ENCODE data around the gene SLC52A1.
"Not testable (repeated sequence)": the region's sequence is repeated elsewhere in the genome, so short reads cannot be mapped to it uniquely, and the experiment has no call there.

The SLC52A1 gene

GRCh38 chr17:5035315-5035714 is at the start of gene SLC52A1:
Gene SLC52A1, minus strand, starts transcription at chr17:5035426. Its CDS starts 820 bp downstream, at chr17:5034606.
- no peak for DNase-seq

DNA sequence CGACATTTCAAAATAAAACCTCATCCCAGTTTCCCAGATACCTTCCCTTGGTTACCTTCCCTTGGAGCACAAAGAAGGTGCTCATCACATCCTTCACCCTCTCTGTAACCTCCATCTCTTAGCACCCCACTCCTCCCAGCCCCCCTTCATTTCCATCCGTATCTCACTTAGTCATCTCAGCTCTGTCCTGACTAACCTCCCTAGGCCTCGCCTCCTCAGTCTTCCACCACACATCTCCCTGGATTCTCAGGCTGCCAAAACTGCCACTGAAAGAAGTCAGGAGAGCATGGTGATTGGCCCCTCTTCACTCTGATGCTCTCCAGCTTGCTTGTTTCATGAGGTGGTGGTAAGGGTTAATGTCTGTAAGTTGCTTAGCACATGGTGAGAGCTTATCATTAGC is 45.4 kb upstream of the SLC52A1 start:
- no peak for DNase-seq

- DNase-seq, result peak; percentile 59
Measured at GRCh38 chr17:5078106-5079028, 43.1 kb upstream of the SLC52A1 start, which contains the start of gene ZFP3. Gene ZFP3, plus strand, starts transcription at chr17:5078467. Its CDS starts 13,038 bp downstream, at chr17:5091505.

- DNase-seq, result no peak
Measured at GRCh38 chr17:5077781-5078105, 42.5 kb upstream of the SLC52A1 start.

- DNase-seq, result not testable (repeated sequence)
Measured at GRCh38 chr17:5077275-5077674, 42.0 kb upstream of the SLC52A1 start.

GRCh38 chr17:5075472-5075871 is 40.2 kb upstream of the SLC52A1 start:
- not testable (repeated sequence) for DNase-seq

DNA sequence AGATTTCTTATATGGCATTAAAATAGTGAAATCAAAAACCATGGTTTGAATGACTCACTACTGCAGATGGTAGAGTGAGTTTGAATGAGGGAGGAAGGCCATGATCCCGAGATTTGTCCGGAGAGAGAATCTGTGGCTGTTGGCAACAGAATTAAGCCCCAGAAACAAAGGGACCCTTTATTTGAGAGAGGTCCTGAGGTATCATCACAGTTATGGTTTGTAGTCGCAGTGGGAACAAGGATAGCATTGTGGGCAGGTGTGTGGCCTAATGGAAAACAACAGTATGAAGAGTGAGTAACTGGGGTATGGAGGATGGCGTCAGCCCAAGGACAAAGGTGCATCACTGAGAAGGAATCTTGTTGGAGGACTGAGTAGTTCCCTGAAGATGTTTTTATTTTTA is 34.5 kb upstream of the SLC52A1 start:
- DNase-seq, result no peak

DNA sequence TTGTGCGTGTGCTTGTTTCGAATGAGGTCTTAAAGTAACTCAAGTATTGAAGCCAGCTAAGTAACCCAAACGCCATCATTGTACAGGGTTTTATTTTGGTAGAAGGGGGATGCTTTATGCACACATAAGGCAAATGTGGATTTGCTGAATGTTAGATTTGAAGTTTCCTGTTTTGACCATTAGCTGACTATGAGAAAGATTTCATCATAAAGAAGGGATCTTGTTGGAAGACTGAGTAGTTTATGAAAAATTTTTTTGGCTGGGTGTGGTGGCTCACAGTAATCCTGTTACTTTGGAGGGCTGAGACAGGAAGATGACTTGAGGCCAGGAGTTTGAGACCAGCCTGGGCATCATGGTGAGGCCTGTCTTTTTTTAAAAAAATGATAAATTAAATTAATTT is 33.0 kb upstream of the SLC52A1 start:
- no peak for DNase-seq

- DNase-seq, result no peak
Measured at GRCh38 chr17:5065227-5065744, 30.1 kb upstream of the SLC52A1 start.

DNA sequence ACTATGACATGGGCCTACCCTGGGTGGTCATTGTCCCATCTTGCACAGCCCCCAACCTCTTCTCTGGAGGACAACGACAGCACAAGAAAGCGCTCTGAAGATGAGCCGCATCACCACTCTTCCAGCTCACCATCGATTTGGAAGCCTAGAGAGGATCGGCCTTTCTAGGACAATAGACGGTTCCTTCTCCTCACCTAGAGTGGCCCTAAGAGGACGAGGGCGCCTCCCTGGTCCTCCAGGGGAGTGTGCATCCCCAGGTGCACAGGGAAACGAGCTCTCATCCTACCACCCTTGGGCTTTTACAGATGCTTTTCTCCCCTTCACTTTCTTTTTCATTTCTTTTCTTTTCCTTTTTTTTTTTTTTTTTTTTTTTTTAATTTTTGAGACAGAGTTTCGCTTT is 20.3 kb upstream of the SLC52A1 start:
- no peak for DNase-seq

- DNase-seq, result no peak
Measured at GRCh38 chr17:5050278-5050677, 15.1 kb upstream of the SLC52A1 start.

DNA sequence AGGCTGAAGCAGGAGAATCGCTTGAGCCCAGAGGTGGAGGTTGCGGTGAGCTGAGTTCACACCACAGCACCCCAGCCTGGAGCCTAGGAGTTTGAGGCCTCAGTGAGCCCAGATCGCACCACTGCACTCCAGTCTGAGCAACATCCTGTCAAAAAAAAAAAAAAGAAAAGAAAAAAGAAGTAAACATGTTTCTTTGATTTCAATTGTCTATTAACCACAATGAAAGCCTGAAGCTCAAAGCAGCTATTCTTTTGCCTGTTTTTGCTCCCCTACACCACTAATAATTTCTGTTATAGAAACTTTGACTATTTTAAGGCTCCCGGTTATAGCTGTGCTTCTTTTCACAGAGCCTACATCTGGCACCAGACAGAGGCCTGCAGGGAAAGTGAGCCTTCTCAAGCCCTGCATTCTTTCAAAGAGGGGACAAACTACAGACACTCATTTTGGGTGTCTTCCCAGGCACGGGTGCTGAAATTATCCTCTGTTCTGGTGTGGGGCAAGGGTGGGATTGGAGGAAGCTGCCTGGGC is 14.2 kb upstream of the SLC52A1 start:
- no peak for DNase-seq

- DNase-seq, result no peak
Measured at GRCh38 chr17:5047446-5047845, 12.2 kb upstream of the SLC52A1 start.

- DNase-seq, result no peak
Measured at GRCh38 chr17:5045496-5045895, 10.3 kb upstream of the SLC52A1 start.

GRCh38 chr17:5044630-5045029 is 9.4 kb upstream of the SLC52A1 start:
- DNase-seq, result no peak

DNA sequence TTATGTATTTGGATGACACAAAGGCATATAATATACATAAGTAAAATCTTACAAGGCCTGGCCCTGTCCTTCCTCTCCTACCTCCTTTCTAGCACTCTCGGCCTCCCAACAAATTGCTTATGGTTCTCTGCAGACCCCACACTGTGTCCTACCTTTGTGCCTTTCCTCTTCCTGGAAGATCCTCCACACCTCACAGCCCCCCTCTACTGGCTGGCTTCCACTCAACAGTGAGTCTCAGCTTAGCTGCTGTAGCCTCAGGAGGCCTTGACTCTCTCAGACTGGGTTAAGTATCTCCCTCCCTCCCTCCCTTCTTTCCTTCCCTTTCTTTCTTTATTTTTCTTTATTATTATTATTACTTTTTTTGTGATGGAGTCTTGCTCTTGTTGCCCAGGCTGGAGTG is 8.3 kb upstream of the SLC52A1 start:
- DNase-seq, result no peak

- no peak for DNase-seq
Measured at GRCh38 chr17:5042157-5043022, 7.2 kb upstream of the SLC52A1 start.

DNA sequence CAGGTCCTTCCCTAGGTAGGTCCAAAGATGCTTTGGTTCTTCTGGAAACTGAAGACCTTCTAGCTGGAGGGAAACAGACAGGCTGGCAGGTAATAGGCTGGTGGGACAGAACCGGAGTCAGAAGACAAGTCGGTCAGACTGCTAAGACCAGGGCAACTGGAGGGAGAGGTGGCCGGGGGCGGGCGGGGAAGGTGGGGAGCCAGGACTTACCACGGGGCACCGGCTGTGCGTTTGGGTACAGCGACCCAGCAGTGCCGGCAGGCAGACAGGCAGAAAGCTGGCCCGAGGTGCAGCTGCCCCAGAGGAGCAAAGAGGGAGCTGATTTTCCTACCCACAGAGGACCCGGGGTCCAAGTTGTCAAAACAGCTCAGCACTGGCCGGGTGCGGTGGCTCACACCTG is 575 bp downstream of the SLC52A1 start:
- DNase-seq, result no peak

DNA sequence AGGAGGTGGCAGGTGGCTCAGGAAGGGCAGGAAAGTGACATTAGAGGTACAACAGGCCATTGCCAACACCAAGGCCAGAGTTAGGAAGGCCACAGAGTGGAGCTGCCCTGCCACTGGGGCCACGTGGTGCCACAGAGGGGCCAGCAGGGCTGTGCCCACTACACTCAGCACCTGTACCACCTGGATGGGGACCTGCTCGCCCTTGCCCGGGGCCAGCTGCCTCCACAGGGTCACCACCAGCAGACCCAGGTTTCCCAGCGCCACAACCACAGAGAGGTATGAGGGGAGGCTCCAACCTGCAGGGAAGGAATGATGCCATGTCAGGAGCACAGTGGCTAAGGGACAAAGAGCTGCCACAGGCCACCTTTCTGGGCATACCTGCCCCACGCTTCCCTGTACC is 1.2 kb downstream of the SLC52A1 start:
- DNase-seq, result no peak

- no peak for DNase-seq
Measured at GRCh38 chr17:5033352-5034015, 1.7 kb downstream of the SLC52A1 start.

GRCh38 chr17:5032865-5033264 is 2.4 kb downstream of the SLC52A1 start:
- DNase-seq, result no peak

DNA sequence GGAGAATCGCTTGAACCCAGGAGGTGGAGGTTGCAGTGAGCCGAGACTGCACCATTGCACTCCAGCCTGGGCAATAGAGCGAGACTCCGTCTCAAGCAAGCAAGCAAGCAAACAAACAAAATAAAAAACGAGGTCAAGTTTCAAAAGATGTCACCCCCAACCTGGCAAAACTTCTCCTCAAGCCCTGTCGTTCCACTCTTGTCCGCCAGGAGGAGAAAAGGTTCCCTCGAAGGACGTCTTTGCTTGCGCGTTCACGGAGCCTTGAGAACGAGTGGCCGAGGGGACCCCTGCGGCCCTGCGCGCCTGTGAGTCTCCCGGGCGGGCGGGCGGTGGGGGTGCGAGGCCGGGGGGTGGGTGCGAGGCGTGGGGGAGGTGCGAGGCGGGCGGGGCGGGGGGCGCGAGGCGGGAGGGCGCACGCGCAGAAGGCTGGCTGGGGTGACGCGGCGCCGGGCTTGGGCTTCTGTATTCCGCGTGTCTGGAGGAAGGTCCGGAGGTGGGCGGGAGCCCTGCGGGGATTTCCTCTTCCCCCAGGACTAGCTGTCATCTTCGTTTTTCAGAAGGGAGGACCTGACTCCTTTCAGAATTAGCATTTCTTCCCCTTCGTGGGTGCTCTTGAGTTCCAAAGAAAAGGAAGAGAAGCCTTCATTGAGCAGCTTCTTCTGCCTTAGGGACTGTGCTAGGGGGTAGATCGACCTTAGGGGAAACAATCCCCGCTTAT is 3.7 kb downstream of the SLC52A1 start:
- DNase-seq, result peak; percentile 83

Data from hematopoietic multipotent progenitor cell treated with erythropoietin and hydrocortisone succinate and interleukin-3 and kit ligand, for 8 days (in vitro differentiated cells).